Fibroblast of the aortic adventitia (primary cell): Measurements from ENCODE around the gene SNRNP27. TPM values are rescaled to one million over a fixed set of nuclear protein-coding genes. Genes with fewer than 3 reads are reported as not detected.
"Not testable (repeated sequence)": the region's sequence is repeated elsewhere in the genome, so short reads cannot be mapped to it uniquely, and the experiment has no call there.

Experiments
- DNase-seq: peaks from one replicate; pipeline ENCODE4 v3.0.0-alpha.2; 2010; ENCODE audit warnings: low read depth
- H3K4me3 ChIP-seq: 2 replicates; pipeline ENCODE4 v1.5.1; 2011; ENCODE audit warnings: low read depth, mild to moderate bottlenecking, control low read depth, low read length, moderate library complexity
- CTCF ChIP-seq: IDR thresholded peaks from 2 replicates; pipeline ENCODE4 v1.5.1; 2011; ENCODE audit warnings: mild to moderate bottlenecking, low read length, control low read depth, inconsistent platforms; ENCODE audit not compliant: insufficient read depth
- total RNA-seq: library from RNA; depleted of rRNA; stranded (reverse); fragments of >200 nt; gene quantifications from 2 replicates; pipeline ENCODE4 v1.2.3, GENCODE V29; 2012; ENCODE audit warnings: low replicate concordance

Gene SNRNP27
- total RNA-seq, 1 donor = 49.4 TPM

- TF ChIP-seq CTCF = no peak
- no peak for DNase-seq
These were observed 35.5 kb upstream of the SNRNP27 start for GRCh38 chr2:69858261-69858660.

GRCh38 chr2:69863298-69863697 is 30.5 kb upstream of the SNRNP27 start:
- no peak for TF ChIP-seq CTCF
- DNase-seq = no peak

More at GRCh38 chr2:69858261-69858660, 35.5 kb upstream of the SNRNP27 start:
- H3K4me3 ChIP-seq = no peak overlapping the region

GRCh38 chr2:69888451-69888850 is 5.3 kb upstream of the SNRNP27 start:
- DNase-seq = no peak
- TF ChIP-seq CTCF = no peak
- H3K4me3 ChIP-seq = no peak overlapping the region

More at GRCh38 chr2:69863298-69863697, 30.5 kb upstream of the SNRNP27 start:
- H3K4me3 ChIP-seq = no peak overlapping the region

- no peak for TF ChIP-seq CTCF
- H3K4me3 ChIP-seq = no peak overlapping the region
- DNase-seq = no peak
These were observed 4.5 kb upstream of the SNRNP27 start for GRCh38 chr2:69889302-69889701.

- H3K4me3 ChIP-seq = no peak overlapping the region
- DNase-seq = no peak
- no peak for TF ChIP-seq CTCF
These were observed 2.9 kb upstream of the SNRNP27 start for GRCh38 chr2:69890881-69891280.

GRCh38 chr2:69892838-69893424 is 825 bp upstream of the SNRNP27 start:
- DNase-seq, H3K4me3 ChIP-seq: not testable (repeated sequence)

GRCh38 chr2:69894737-69895136 is 981 bp downstream of the SNRNP27 start:
- DNase-seq = not testable (repeated sequence)
- peak overlapping the region; percentile 83 for H3K4me3 ChIP-seq

- H3K4me3 ChIP-seq = no peak overlapping the region
- no peak for DNase-seq
- TF ChIP-seq CTCF = no peak
These were observed 8.6 kb downstream of the SNRNP27 start for GRCh38 chr2:69902213-69902922.
